Gastrocnemius medialis (tissue), 4 donors: ENCODE results near the gene RAB23.

Experiments used
- POLR2A ChIP-seq, 2 donors: fragments of 450-650 bp; IDR thresholded peaks; one replicate each; pipeline ENCODE4 v1.6.1; 2017; ENCODE audit warnings: antibody characterized with exemption in 2 of 2, mild to moderate bottlenecking in 2 of 2, moderate library complexity in 2 of 2
- TF ChIP-seq, protein P1 (sequence below), 5 experiments: fragments of 450-650 bp in 3 of 5; fragments of 200-600 bp in 2 of 5; sonication (generic) in 2 of 5; IDR thresholded peaks in 4 of 5; conservative IDR thresholded peaks in 1 of 5; 1 replicate in 4 of 5; 2 replicates in 1 of 5; pipeline ENCODE4 v1.5.1; 2016 to 2019; ENCODE audit warnings: antibody characterized with exemption in 5 of 5, mild to moderate bottlenecking in 3 of 5, moderate library complexity in 3 of 5

DNA sequence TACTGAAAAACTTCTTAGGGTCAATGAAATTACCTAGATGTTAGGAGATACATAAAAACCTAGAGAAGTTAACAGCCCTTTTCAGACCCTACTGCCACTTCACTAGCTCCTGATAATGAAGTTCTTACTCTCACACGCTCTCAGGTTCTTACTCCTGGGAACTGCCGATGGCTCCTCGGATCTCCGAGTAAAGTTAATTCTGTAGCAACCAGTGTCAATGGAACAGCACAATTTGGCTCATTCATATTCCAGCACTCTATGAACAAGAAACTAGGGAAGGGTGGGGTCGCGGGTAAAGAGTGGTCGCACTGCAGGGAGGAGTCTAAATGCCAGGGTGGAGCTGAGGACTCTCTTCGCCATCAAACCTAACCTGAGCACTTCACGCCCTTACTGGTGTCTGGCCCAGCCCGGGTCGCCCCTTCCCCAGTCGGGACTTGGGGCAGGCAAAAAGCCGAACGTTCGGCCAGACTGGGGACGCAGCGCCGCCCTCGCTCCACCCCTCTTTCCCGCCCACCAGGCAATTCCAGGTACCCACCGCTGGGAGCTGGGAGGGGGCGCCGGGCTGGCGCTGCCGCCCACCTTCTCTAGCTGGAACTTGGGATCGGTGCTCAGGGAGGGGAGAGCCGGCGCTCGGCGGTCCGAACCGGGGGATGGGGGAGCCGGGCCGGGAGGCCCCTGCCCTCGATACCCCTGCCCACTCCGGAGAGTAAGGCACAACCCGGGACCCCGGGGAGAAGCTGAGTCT is 744 bp downstream of the RAB23 start:
- TF ChIP-seq, protein P1, sequence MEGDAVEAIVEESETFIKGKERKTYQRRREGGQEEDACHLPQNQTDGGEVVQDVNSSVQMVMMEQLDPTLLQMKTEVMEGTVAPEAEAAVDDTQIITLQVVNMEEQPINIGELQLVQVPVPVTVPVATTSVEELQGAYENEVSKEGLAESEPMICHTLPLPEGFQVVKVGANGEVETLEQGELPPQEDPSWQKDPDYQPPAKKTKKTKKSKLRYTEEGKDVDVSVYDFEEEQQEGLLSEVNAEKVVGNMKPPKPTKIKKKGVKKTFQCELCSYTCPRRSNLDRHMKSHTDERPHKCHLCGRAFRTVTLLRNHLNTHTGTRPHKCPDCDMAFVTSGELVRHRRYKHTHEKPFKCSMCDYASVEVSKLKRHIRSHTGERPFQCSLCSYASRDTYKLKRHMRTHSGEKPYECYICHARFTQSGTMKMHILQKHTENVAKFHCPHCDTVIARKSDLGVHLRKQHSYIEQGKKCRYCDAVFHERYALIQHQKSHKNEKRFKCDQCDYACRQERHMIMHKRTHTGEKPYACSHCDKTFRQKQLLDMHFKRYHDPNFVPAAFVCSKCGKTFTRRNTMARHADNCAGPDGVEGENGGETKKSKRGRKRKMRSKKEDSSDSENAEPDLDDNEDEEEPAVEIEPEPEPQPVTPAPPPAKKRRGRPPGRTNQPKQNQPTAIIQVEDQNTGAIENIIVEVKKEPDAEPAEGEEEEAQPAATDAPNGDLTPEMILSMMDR (IDR thresholded peaks at IDR 0.05 in 4 of 5, conservative IDR thresholded peaks at IDR 0.05 in 1 of 5), result peak; percentile 21 to 65 (median 49)
- no peak for TF ChIP-seq POLR2A (IDR thresholded peaks at IDR 0.05)
